Colonic mucosa (tissue), 4 donors: Measurements from ENCODE around the gene MPST. TPM values are rescaled to one million over a fixed set of nuclear protein-coding genes. Genes with fewer than 3 reads are reported as not detected.

Experiments used
- DNase-seq: peaks from one replicate; pipeline ENCODE4 v3.0.0-alpha.2; 2020
- H3K27ac ChIP-seq: fragments of 200-600 bp; one replicate; pipeline ENCODE4 v1.8.0; 2021
- H3K27me3 ChIP-seq: fragments of 200-600 bp; one replicate; pipeline ENCODE4 v1.8.0; 2021
- H3K36me3 ChIP-seq: fragments of 200-600 bp; one replicate; pipeline ENCODE4 v1.8.0; 2021
- H3K4me1 ChIP-seq: fragments of 200-600 bp; one replicate; pipeline ENCODE4 v1.8.0; 2021; ENCODE audit warnings: mild to moderate bottlenecking
- H3K4me3 ChIP-seq: fragments of 200-600 bp; one replicate; pipeline ENCODE4 v1.8.0; 2021
- H3K9ac ChIP-seq, 2 donors: one replicate each; pipeline ENCODE4 v1.7.0; 2013; ENCODE audit warnings: control low read depth in 2 of 2, low read depth in 2 of 2, low read length in 2 of 2
- H3K9me3 ChIP-seq: fragments of 200-600 bp; one replicate; pipeline ENCODE4 v1.8.0; 2021
- intact Hi-C: fragments of 100-400 bp; cut with DNase I; formaldehyde crosslinking; loops from one replicate; pipeline ENCODE4 v1.14.1; 2022
- total RNA-seq, 2 donors: library from RNA; stranded (reverse); fragmentation: NEBNext Ultra II Directional in 1 of 2; extraction: Animal tissue kit (Norgen Biotek cat#: 25700) in 1 of 2; gene quantifications; one replicate each; pipeline ENCODE4 v1.2.1, GENCODE V29; 2021
- TF ChIP-seq, protein P1 (sequence below): fragments of 200-600 bp; IDR thresholded peaks from one replicate; pipeline ENCODE4 v1.8.0; 2022; ENCODE audit warnings: antibody characterized with exemption, mild to moderate bottlenecking
- donor health status: healthy.
- donor health status: DM: no; HTN: no; CAD: no.
- donor health status: DM: no; HTN: no; CAD: no.

MPST gene
- total RNA-seq, 2 donors from 2014 or later = 217 to 259 TPM

DNA sequence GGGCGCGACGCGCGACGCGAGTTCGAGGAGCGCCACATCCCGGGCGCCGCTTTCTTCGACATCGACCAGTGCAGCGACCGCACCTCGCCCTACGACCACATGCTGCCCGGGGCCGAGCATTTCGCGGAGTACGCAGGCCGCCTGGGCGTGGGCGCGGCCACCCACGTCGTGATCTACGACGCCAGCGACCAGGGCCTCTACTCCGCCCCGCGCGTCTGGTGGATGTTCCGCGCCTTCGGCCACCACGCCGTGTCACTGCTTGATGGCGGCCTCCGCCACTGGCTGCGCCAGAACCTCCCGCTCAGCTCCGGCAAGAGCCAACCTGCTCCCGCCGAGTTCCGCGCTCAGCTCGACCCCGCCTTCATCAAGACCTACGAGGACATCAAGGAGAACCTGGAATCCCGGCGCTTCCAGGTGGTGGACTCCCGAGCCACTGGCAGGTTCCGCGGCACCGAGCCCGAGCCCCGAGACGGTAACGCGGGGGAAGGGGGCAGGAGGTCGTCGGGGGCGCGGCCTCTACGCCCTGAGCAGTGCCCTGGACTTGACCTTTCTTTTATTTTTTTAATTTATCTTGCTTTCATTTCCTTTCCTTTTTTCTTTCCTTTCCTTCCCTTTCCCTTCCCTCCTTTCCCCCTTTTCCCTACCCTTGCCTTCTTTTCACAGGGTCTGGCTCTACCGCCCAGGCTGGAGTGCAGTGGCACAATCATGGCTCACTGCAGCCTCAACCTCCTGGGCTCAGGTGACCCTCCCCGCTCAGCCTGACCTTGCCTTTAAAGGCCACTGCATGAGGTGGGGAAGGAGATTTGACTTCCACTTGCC, 5.0 kb downstream of the MPST start:
- Histone ChIP-seq H3K4me3 (peak overlapping the region; percentile 27), H3K27ac (peak overlapping the region; percentile 99), H3K9ac (peak overlapping the region; percentile 83 to 95), H3K27me3 (no peaks in the 10 kb centered on the region), H3K9me3 (no peaks in the 10 kb centered on the region), H3K4me1 (peaks cover 21% of the 10 kb centered on the region), H3K36me3 (peaks cover 9% of the 10 kb centered on the region)
- peak; percentile 34 for DNase-seq
- intact Hi-C loops = no loop called here
- TF ChIP-seq, protein P1, sequence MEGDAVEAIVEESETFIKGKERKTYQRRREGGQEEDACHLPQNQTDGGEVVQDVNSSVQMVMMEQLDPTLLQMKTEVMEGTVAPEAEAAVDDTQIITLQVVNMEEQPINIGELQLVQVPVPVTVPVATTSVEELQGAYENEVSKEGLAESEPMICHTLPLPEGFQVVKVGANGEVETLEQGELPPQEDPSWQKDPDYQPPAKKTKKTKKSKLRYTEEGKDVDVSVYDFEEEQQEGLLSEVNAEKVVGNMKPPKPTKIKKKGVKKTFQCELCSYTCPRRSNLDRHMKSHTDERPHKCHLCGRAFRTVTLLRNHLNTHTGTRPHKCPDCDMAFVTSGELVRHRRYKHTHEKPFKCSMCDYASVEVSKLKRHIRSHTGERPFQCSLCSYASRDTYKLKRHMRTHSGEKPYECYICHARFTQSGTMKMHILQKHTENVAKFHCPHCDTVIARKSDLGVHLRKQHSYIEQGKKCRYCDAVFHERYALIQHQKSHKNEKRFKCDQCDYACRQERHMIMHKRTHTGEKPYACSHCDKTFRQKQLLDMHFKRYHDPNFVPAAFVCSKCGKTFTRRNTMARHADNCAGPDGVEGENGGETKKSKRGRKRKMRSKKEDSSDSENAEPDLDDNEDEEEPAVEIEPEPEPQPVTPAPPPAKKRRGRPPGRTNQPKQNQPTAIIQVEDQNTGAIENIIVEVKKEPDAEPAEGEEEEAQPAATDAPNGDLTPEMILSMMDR = no peak

DNA sequence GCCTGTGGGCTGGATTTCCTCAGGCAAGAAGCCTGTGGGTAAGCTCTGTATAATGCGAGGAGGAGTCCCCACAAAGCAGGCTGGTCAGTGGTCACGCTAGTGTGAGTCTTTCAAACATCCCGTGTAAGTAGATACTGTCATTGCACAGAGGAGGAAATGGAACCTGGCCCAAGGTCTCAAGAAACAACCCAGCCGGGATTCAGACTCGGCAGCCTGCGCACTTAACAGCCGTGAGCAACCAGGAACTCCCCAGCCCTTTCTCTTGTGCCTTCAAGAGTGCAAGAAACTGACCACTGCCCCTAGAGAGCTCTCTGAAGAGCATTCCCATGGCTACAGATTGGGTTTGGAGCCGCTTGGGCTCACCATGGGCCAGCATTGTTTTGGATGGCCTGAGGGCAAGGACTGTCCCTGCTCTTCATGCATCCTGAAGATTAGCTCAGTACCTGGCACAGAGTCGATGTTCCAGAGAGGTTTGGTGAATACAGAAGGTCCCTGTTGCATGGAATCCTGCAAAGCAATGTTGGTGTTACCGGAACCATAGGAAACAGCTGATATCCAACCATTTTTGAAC, 6.0 kb downstream of the MPST start:
- TF ChIP-seq, protein P1 = no peak
- Histone ChIP-seq H3K4me3 (peak overlapping the region; percentile 27), H3K36me3 (peaks cover 14% of the 10 kb centered on the region), H3K9ac (peak overlapping the region; percentile 83 to 95), H3K27ac (peak overlapping the region; percentile 99), H3K27me3 (no peaks in the 10 kb centered on the region), H3K9me3 (no peaks in the 10 kb centered on the region), H3K4me1 (peaks cover 16% of the 10 kb centered on the region)
- no peak for DNase-seq
- intact Hi-C loops = no loop called here

DNA sequence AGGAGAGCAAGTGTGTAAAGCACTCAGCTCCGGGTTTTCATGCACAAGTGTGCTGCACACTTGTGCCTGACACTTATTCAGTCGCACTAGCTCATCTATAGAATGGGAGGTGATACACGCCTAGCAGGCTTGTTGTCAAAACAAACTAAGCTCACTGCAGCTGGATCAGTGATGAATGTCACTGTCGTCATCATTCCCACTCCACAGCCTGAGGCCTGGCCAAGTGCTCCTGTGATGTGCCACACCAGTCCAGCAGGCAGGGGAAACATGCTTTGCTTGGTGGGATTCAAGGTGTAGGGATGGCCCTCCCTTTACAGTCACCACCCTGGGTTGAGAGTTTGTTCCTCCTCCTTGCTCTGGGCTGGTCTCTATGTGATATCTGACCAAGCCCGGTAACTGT, 6.8 kb downstream of the MPST start:
- Histone ChIP-seq H3K4me1 (peaks cover 19% of the 10 kb centered on the region), H3K9ac (peak overlapping the region in 1 of 2 donors; percentile 95), H3K27me3 (no peaks in the 10 kb centered on the region), H3K9me3 (no peaks in the 10 kb centered on the region), H3K4me3 (no peak overlapping the region), H3K36me3 (peaks cover 14% of the 10 kb centered on the region), H3K27ac (no peak overlapping the region)
- no peak for DNase-seq
- intact Hi-C loops = no loop called here
- TF ChIP-seq, protein P1 = no peak

DNA sequence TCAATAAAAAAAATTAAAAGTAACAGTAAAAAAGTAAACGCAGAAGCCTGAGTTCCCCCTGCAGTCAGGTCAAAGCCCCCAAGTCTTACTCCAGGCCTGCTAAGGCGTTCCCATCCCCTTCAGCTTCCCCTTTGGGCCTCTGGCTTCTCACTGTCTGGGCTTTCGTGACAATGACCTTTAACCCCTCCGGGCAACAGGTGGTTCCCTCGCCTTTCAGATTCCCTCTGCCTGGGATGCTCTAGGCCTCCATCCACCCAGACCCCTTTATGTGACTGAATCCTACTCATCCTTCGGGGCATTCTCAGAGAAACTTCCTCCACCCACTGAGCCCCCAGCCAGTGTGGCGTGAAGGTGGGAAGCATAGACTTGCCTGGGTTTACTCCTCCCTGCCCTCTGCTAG, 8.0 kb downstream of the MPST start:
- Histone ChIP-seq H3K9ac (peak overlapping the region in 1 of 2 donors; percentile 55), H3K4me1 (peaks cover 16% of the 10 kb centered on the region), H3K4me3 (no peak overlapping the region), H3K27ac (no peak overlapping the region), H3K36me3 (peaks cover 14% of the 10 kb centered on the region), H3K9me3 (no peaks in the 10 kb centered on the region), H3K27me3 (no peaks in the 10 kb centered on the region)
- no peak for DNase-seq
- intact Hi-C loops = no loop called here
- TF ChIP-seq, protein P1 = no peak

DNA sequence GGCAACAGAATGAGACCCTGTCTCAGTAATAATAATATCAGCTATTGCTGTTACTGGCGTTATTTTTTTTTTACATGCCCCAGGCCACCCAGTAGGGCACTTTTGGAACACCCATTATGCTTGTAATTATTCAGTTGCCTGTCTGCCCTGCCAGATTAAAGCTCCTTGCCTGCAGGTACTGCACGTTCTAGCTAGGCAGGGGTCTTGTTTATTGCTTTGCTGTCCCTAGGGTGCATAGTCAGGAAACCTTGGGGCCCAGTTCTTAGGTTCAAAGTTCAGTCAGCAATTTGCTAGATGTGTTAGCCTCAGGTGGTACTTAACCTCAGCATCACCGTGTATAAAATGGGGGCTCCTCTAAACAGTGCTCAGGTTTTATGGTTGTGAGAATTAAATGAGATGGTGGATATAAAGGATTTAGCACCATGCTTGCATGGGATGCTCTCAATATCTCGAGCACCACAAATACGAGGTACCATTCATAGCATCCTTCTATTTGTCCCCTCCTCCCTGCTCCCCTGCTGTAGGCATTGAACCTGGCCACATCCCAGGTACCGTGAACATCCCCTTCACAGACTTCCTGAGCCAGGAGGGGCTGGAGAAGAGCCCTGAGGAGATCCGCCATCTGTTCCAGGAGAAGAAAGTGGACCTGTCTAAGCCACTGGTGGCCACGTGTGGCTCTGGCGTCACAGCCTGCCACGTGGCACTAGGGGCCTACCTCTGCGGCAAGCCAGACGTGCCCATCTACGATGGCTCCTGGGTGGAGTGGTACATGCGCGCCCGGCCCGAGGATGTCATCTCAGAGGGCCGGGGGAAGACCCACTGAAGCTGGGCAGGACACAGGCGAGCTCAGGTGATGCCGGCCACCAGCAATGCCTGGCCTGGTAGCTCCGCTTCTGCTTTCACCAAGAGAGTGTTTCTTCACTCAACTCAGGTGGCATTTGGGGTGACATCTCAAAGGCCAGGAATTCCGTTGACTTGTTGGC, 9.4 kb downstream of the MPST start:
- peaks cover 14% of the 10 kb centered on the region for H3K36me3 ChIP-seq
- intact Hi-C loops = no loop called here

More for the DNA sequence above, 9.4 kb downstream of the MPST start:
- Histone ChIP-seq H3K4me3 (no peak overlapping the region), H3K9ac (no peak overlapping the region), H3K9me3 (no peaks in the 10 kb centered on the region), H3K4me1 (peaks cover 18% of the 10 kb centered on the region), H3K27ac (no peak overlapping the region), H3K27me3 (no peaks in the 10 kb centered on the region)
- DNase-seq = no peak
- TF ChIP-seq, protein P1 = no peak
